HEK293 (cell line): ENCODE data around the gene PIK3AP1.

ENCODE experiments used
- EGR2 ChIP-seq: fragments of 450-650 bp; formaldehyde crosslinking; IDR thresholded peaks from 2 replicates; pipeline ENCODE4 v1.5.1; 2016; ENCODE audit warnings: low read depth, missing biosample characterization, missing genetic modification characterization
- GLI4 ChIP-seq: fragments of 450-650 bp; formaldehyde crosslinking; IDR thresholded peaks from 2 replicates; pipeline ENCODE4 v1.5.1; 2016; ENCODE audit warnings: missing biosample characterization, missing genetic modification characterization
- IKZF3 ChIP-seq: fragments of 450-650 bp; IDR thresholded peaks from 2 replicates; pipeline ENCODE4 v1.5.0; 2018; ENCODE audit warnings: missing biosample characterization, mild to moderate bottlenecking, missing genetic modification characterization, moderate library complexity
- PATZ1 ChIP-seq: fragments of 450-650 bp; formaldehyde crosslinking; IDR thresholded peaks from 2 replicates; pipeline ENCODE4 v1.5.1; 2016; ENCODE audit warnings: missing biosample characterization, missing genetic modification characterization
- PRDM10 ChIP-seq: fragments of 450-650 bp; formaldehyde crosslinking; IDR thresholded peaks from 2 replicates; pipeline ENCODE4 v1.5.1; 2016; ENCODE audit warnings: missing biosample characterization, missing genetic modification characterization
- ZBTB48 ChIP-seq: fragments of 450-650 bp; formaldehyde crosslinking; IDR thresholded peaks from 2 replicates; pipeline ENCODE4 v1.5.1; 2016; ENCODE audit warnings: missing biosample characterization, missing genetic modification characterization
- ZBTB8A ChIP-seq: fragments of 450-650 bp; formaldehyde crosslinking; IDR thresholded peaks from 2 replicates; pipeline ENCODE4 v1.5.1; 2016; ENCODE audit warnings: missing biosample characterization, missing genetic modification characterization
- ZEB2 ChIP-seq: fragments of 450-650 bp; formaldehyde crosslinking; IDR thresholded peaks from 2 replicates; pipeline ENCODE4 v1.5.1; 2016; ENCODE audit warnings: missing biosample characterization, missing genetic modification characterization
- ZFHX2 ChIP-seq: fragments of 450-650 bp; formaldehyde crosslinking; conservative IDR thresholded peaks from 2 replicates; pipeline ENCODE4 v1.5.1; 2016; ENCODE audit warnings: missing biosample characterization, missing genetic modification characterization
- ZFP37 ChIP-seq: fragments of 450-650 bp; formaldehyde crosslinking; IDR thresholded peaks from 2 replicates; pipeline ENCODE4 v1.5.1; 2016; ENCODE audit warnings: missing biosample characterization, missing genetic modification characterization
- ZNF138 ChIP-seq: fragments of 450-650 bp; formaldehyde crosslinking; IDR thresholded peaks from 2 replicates; pipeline ENCODE4 v1.5.1; 2016; ENCODE audit warnings: missing biosample characterization, missing genetic modification characterization, borderline replicate concordance
- ZNF302 ChIP-seq: fragments of 450-650 bp; formaldehyde crosslinking; IDR thresholded peaks from 2 replicates; pipeline ENCODE4 v1.5.1; 2016; ENCODE audit warnings: missing biosample characterization, missing genetic modification characterization, low read depth
- ZNF423 ChIP-seq: fragments of 450-650 bp; formaldehyde crosslinking; IDR thresholded peaks from 2 replicates; pipeline ENCODE4 v1.5.1; 2016; ENCODE audit warnings: missing biosample characterization, missing genetic modification characterization
- ZNF544 ChIP-seq: fragments of 450-650 bp; formaldehyde crosslinking; IDR thresholded peaks from 2 replicates; pipeline ENCODE4 v1.5.0; 2017; ENCODE audit warnings: missing biosample characterization, missing genetic modification characterization
- ZNF629 ChIP-seq: fragments of 450-650 bp; formaldehyde crosslinking; IDR thresholded peaks from 2 replicates; pipeline ENCODE4 v1.5.1; 2017; ENCODE audit warnings: missing biosample characterization, missing genetic modification characterization
- ZNF677 ChIP-seq: fragments of 450-650 bp; IDR thresholded peaks from 2 replicates; pipeline ENCODE4 v1.5.0; 2018; ENCODE audit warnings: missing biosample characterization, mild to moderate bottlenecking, missing genetic modification characterization, moderate library complexity
- ZNF830 ChIP-seq: fragments of 450-650 bp; IDR thresholded peaks from 2 replicates; pipeline ENCODE4 v1.5.0; 2018; ENCODE audit warnings: missing biosample characterization, missing genetic modification characterization, low read depth, mild to moderate bottlenecking, moderate library complexity
- ZXDB ChIP-seq: fragments of 450-650 bp; formaldehyde crosslinking; IDR thresholded peaks from 2 replicates; pipeline ENCODE4 v1.5.1; 2016; ENCODE audit warnings: missing biosample characterization, missing genetic modification characterization
- TF ChIP-seq, protein P1 (sequence below): fragments of 450-650 bp; IDR thresholded peaks from 2 replicates; pipeline ENCODE4 v1.5.1; 2018; ENCODE audit warnings: missing biosample characterization, mild to moderate bottlenecking, missing genetic modification characterization
- TF ChIP-seq, protein P2 (sequence below): fragments of 450-650 bp; IDR thresholded peaks from 2 replicates; pipeline ENCODE4 v1.5.1; 2018; ENCODE audit warnings: missing biosample characterization, missing genetic modification characterization
- TF ChIP-seq, protein P3 (sequence below): fragments of 450-650 bp; formaldehyde crosslinking; IDR thresholded peaks from 2 replicates; pipeline ENCODE4 v1.5.1; 2016; ENCODE audit warnings: missing biosample characterization, missing genetic modification characterization
- TF ChIP-seq, protein P4 (sequence below): fragments of 450-650 bp; formaldehyde crosslinking; IDR thresholded peaks from 2 replicates; pipeline ENCODE4 v1.5.1; 2017; ENCODE audit warnings: missing biosample characterization, missing genetic modification characterization
- TF ChIP-seq, protein P5 (sequence below): fragments of 450-650 bp; formaldehyde crosslinking; optimal IDR thresholded peaks from 2 replicates; pipeline ENCODE3; 2016; ENCODE audit warnings: missing biosample characterization, mild to moderate bottlenecking, missing genetic modification characterization

Gene PIK3AP1

DNA sequence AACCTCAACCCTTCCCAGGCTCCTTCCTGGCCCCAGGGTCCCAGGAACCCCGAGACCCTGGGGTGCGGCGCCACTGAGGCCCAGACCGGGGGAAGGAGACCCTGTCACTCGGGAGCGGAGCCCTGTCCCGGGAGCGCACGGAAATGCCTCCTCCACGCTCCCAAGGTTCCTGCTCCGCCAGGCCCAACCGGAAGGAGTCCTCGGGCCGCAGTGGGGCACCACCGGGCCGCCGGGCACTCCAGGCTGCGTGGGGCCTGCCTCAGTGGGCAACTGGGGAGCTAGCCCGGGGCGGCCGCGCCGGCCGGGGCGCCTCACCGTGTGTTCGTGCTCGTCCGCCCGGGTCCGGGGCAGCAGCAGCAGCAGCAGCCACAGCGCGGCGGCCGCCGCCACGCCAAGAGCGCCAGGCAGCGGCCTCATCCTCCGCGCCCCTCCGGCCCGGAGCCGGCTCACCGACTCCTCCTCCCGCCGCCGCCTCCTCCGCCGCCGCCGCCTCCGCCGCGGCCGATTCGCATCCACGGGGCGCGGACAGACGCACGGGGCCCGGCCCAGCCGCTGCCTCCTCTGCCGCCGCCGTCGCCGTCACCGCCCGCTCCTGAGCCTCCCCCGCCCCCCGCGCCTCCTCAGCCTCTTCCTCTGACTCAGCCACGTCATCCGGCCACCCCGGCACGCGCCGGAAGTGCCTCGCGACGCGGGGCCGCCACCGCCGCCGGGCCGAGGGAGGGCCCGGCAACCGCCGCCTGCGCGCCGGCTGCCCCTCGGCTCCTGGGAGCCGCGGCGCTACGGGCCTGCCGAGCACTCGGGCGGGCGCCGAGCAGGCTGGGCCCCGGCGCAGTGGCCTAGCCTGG, 133.7 kb downstream of the PIK3AP1 start, which contains the start of gene TM9SF3 (continued):
- no peak for TF ChIP-seq ZNF830 (tag by site-specific recombination)
- TF ChIP-seq ZFHX2 (tag by site-specific recombination), result peak; percentile 65
- 0 out of 2 replicates have a peak, but pooled peaks have one; percentile 76 for TF ChIP-seq ZBTB8A (tag by site-specific recombination)
- no peak for TF ChIP-seq ZNF138 (tag by site-specific recombination)
- peak; percentile 85 for TF ChIP-seq IKZF3 (tag by site-specific recombination)
- TF ChIP-seq PATZ1, result peak; percentile 41
- TF ChIP-seq EGR2 (tag by site-specific recombination), result peak; percentile 21; the same call in 1 of the 2 replicates
- TF ChIP-seq, protein P1, sequence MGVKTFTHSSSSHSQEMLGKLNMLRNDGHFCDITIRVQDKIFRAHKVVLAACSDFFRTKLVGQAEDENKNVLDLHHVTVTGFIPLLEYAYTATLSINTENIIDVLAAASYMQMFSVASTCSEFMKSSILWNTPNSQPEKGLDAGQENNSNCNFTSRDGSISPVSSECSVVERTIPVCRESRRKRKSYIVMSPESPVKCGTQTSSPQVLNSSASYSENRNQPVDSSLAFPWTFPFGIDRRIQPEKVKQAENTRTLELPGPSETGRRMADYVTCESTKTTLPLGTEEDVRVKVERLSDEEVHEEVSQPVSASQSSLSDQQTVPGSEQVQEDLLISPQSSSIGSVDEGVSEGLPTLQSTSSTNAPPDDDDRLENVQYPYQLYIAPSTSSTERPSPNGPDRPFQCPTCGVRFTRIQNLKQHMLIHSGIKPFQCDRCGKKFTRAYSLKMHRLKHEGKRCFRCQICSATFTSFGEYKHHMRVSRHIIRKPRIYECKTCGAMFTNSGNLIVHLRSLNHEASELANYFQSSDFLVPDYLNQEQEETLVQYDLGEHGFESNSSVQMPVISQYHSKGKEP (tag by site-specific recombination), result 0 out of 2 replicates have a peak, but pooled peaks have one; percentile 11
- TF ChIP-seq ZEB2 (tag by site-specific recombination), result peak; percentile 64; the same call in 1 of the 2 replicates
- 0 out of 2 replicates have a peak, but pooled peaks have one; percentile 6 for TF ChIP-seq ZNF677 (tag by site-specific recombination)
- TF ChIP-seq, protein P2, sequence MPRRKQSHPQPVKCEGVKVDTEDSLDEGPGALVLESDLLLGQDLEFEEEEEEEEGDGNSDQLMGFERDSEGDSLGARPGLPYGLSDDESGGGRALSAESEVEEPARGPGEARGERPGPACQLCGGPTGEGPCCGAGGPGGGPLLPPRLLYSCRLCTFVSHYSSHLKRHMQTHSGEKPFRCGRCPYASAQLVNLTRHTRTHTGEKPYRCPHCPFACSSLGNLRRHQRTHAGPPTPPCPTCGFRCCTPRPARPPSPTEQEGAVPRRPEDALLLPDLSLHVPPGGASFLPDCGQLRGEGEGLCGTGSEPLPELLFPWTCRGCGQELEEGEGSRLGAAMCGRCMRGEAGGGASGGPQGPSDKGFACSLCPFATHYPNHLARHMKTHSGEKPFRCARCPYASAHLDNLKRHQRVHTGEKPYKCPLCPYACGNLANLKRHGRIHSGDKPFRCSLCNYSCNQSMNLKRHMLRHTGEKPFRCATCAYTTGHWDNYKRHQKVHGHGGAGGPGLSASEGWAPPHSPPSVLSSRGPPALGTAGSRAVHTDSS (tag by site-specific recombination), result peak; percentile 94
- no peak for TF ChIP-seq ZNF544 (tag by site-specific recombination)
- no peak for TF ChIP-seq GLI4 (tag by site-specific recombination)
- TF ChIP-seq, protein P3, sequence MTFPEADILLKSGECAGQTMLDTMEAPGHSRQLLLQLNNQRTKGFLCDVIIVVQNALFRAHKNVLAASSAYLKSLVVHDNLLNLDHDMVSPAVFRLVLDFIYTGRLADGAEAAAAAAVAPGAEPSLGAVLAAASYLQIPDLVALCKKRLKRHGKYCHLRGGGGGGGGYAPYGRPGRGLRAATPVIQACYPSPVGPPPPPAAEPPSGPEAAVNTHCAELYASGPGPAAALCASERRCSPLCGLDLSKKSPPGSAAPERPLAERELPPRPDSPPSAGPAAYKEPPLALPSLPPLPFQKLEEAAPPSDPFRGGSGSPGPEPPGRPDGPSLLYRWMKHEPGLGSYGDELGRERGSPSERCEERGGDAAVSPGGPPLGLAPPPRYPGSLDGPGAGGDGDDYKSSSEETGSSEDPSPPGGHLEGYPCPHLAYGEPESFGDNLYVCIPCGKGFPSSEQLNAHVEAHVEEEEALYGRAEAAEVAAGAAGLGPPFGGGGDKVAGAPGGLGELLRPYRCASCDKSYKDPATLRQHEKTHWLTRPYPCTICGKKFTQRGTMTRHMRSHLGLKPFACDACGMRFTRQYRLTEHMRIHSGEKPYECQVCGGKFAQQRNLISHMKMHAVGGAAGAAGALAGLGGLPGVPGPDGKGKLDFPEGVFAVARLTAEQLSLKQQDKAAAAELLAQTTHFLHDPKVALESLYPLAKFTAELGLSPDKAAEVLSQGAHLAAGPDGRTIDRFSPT, result no peak
- peak; percentile 64; the same call in 1 of the 2 replicates for TF ChIP-seq ZNF629 (tag by site-specific recombination)
- TF ChIP-seq ZXDB (tag by site-specific recombination), result peak; percentile 50; the same call in 1 of the 2 replicates
- peak; percentile 37; the same call in 1 of the 2 replicates for TF ChIP-seq ZFP37 (tag by site-specific recombination)
- TF ChIP-seq ZNF423 (tag by site-specific recombination), result no peak
- TF ChIP-seq ZNF302 (tag by site-specific recombination), result no peak
- TF ChIP-seq, protein P4, sequence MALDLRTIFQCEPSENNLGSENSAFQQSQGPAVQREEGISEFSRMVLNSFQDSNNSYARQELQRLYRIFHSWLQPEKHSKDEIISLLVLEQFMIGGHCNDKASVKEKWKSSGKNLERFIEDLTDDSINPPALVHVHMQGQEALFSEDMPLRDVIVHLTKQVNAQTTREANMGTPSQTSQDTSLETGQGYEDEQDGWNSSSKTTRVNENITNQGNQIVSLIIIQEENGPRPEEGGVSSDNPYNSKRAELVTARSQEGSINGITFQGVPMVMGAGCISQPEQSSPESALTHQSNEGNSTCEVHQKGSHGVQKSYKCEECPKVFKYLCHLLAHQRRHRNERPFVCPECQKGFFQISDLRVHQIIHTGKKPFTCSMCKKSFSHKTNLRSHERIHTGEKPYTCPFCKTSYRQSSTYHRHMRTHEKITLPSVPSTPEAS (tag by site-specific recombination), result no peak
- no peak; the same call in 1 of the 2 replicates for TF ChIP-seq ZBTB48 (tag by site-specific recombination)
- TF ChIP-seq PRDM10 (tag by site-specific recombination), result 0 out of 2 replicates have a peak, but pooled peaks have one; percentile 6
- TF ChIP-seq, protein P5, sequence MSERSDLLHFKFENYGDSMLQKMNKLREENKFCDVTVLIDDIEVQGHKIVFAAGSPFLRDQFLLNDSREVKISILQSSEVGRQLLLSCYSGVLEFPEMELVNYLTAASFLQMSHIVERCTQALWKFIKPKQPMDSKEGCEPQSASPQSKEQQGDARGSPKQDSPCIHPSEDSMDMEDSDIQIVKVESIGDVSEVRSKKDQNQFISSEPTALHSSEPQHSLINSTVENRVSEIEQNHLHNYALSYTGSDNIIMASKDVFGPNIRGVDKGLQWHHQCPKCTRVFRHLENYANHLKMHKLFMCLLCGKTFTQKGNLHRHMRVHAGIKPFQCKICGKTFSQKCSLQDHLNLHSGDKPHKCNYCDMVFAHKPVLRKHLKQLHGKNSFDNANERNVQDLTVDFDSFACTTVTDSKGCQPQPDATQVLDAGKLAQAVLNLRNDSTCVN (tag by site-specific recombination), result peak; percentile 60
